Stimulated activated CD4-positive, alpha-beta T cell treated with anti-CD3 and anti-CD28 coated beads, Interleukin-2, amount 100 ng/mL, for 4 hours (primary cell): ENCODE measurements around the gene CCNA2.

ENCODE experiments used
- DNase-seq: peaks from one replicate; pipeline ENCODE4 v3.0.0-alpha.2; 2020; ENCODE audit warnings: low read depth

Gene CCNA2

DNA sequence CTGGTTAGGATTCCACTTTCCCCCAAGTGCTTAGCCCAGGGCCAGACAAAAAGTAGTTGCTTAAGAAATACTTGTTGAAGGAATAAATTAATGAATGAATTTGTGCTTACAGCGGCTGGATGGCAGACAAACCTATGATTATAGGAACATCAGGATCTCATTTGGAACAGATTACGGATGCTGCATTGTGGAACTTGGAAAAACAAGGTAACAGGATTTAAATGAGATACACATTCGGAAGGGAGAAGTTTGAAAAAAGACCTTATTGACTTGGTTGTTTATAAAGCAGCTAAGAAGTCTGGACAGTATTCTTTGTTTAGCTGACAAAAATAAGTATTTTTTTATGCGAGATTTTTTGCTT, 22.0 kb downstream of the CCNA2 start:
- DNase-seq, result no peak

DNA sequence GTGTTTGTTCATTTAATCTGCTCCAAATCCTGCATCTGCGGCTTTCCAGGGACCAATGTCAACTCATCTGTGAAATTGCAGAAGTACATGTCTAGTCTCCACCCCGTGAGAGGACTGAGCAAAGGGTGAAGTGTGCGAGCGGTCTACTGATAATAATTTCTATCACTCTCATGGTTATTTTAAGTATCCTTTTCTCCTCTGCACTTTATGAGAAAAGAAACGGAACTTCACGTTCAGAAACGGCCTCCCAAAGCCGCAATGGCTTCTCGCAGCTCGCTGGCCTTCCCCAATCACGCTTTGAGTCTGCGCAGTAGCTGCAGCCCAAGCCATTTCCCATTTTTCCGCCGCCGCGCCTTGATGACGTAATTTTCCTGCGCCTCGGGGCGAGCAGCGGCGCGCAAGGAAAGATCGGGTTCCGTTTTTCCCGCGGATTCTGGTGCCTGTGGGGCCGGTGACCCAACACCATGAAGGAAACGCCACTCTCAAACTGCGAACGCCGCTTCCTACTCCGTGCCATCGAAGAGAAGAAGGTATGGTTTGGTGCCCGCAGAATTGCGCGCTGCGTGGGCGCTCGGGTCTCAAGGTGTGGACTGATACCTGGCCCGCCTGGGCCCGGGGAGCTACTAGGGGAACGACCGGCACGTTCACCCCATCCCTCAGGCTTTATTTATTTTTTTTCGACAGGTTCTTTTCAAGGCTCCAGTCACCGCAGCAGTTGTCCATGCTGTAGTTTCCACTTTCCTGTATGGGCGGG, 22.5 kb downstream of the CCNA2 start, which contains the start of gene EXOSC9:
TSS of gene EXOSC9 (plus strand) at position 363 of the 754 bp plus-strand sequence. CDS start at position 465, 102 bp downstream.
- DNase-seq, result peak; percentile 89

DNA sequence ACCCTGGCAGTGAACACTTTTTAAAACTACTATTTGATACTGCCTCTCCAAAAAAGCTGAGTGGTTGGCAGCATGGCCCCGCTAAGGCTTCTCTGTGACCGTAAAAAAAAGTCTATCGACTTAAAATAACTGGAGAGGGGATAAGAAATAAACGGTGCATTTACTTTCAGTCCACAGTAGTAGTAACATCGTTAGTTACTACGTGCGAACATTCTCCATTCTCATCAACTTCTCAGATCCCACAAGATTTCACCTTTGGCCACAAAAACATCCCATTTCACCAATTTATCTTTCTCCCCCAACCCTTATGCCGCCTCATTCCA, 23.1 kb downstream of the CCNA2 start:
- DNase-seq, result no peak

DNA sequence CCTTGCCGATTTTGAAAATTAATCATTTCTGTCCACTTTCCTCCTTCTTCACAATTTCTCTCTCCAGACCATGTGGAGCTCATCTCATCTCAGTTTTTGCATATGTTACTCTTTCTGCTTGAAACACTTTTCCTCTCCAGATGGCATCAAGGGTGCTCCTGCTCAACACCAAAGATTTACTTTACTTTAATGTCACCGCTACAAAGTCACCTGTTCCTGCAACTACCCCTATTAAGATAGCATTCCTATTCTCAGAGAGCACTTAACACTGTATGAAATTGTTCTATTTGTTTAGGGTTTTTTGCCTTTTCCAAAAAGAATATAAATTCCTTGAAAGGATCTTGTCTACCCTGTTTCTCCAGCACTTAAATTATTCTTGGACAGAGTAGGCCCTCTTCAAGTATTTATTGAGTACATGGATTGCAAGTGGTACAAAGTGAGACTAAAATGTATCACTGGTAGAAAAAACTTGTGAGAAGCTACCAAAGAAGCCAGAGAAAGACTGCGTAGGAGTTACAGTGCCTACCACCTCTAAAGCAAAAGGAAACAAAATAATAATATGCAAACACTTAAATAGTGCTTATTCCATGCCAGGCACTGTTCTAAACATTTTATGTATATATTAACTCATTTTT, 23.7 kb downstream of the CCNA2 start:
- no peak for DNase-seq

DNA sequence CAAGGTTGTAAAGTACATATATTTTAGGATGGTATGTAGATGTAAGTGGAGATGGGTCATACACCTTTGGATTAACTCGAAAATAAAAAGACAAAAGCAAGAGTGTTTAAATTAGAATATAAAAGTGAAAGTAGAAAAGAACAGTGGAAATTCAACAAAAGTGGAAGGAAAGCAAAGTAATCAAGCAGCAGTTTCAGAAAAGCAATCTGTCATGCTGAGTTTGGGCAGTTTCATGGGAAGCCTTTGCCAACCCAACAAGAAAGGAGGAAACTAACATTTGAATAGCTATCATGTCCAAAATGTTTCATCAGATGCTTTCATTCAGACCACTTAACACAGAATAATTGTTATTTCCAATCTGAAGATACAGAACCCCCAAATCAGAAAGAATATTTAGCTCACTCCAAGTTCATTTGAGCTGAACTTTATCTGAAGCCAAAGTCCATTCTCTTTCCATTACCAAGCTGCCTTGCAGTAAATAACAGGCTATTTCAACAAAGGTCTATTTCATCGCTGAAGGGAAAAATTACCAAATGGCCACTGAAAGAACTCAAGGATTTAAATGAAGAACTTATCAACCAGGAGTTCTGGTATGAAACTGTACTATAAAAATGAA, 24.4 kb downstream of the CCNA2 start:
- no peak for DNase-seq

DNA sequence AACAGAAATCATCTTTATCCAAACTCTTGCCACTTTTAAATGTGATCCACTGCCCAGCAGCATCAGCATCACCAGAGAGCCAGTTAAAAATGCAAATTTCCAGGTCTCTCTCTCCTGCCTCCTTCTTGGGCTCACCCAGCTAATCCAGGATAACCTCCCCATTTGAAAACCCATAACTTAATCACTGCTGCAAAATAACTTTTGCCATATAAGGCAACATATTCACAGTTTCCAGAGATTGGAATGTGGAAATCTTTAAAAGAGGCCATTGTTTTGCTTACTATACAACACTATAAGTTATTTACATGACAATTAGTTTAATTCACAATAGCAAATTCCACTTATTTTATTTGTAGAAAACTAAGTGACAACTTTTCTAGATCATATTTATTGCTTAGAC, 27.4 kb downstream of the CCNA2 start:
- no peak for DNase-seq

DNA sequence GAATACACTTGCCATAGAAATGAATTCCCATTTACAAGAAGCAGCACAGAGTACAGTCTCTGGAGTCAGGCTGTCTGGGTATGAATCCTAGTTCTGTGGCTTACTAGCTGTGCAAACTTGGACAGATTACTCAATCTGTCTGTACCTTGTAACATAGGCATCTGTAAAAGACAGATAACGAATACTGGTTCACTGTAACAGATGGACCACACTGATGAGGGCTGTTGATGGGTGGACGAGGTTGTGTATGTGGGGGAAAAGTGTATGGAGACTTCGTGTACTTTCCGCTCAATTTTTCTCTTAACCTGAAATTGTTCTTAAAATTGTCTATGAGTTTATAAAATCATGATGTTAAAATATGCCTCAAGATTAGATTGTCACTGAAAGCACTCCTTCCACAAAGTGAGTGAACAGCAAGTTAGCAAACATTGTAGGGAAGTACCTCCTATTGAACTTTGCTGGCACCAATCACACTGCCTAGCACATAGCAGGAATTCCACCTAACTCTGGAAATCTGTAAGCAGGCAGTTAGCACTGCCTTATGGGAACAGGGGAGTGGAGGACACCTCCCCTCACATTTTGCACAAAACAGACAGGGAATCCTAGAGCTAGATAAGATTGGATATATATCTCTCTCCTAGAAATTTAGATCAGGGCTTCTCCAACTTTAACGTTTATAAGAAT, 29.0 kb downstream of the CCNA2 start:
- DNase-seq, result no peak

DNA sequence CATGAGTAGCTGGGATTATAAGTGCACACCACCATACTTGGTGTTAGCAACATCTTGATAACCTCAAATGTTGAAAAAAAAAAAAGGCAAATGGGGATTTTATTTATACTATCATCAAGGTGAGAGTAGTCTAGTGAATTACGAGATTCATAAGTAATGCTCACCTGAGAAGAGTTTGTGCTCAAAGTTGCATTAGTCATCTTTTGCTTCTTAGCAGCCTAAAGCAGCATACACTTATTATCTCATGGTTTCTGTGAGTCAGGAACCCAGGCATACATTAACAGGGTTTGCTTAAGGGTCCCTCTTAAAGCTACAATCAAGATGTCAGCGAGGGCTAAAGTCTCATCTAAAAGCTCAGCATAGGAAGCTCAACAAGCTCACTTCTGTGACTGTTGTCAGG, 30.7 kb downstream of the CCNA2 start:
- no peak for DNase-seq

DNA sequence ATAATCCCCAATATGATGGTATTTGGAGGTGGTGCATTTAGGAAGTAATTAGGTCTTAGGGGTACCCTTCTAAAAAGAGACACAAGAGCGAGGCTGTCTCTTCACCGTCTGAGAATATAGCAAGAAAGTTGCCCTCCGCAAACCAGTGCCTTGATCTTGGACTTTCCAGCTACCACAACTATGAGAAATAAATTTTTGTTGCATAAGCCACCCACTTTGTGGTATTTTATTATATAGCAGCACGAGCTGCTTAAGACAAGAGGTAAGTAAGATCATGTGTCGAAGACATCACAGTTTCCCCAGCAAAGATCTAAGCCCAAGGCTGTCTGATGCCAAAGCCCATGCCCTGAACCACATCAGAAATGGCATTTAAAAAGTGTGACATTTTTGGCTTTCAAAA, 32.2 kb downstream of the CCNA2 start:
- no peak for DNase-seq

DNA sequence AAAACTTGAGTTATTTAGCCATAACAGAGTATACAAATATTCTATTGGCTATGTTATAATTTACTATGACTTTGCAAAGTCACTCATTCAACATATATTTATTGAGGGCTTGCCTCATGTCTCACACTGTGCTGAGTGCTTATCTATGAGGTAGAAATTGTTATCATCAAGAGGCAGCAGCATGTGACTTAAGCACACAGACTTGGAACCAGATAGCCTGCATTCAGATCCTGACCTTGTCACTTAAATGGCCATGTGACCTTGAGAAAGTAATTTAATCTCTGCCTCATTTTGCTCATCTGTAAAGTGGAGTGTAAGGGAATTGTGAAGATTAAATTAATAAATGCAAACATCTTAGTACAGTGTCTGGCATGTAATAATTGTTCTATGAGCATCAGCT, 32.7 kb downstream of the CCNA2 start:
- no peak for DNase-seq

DNA sequence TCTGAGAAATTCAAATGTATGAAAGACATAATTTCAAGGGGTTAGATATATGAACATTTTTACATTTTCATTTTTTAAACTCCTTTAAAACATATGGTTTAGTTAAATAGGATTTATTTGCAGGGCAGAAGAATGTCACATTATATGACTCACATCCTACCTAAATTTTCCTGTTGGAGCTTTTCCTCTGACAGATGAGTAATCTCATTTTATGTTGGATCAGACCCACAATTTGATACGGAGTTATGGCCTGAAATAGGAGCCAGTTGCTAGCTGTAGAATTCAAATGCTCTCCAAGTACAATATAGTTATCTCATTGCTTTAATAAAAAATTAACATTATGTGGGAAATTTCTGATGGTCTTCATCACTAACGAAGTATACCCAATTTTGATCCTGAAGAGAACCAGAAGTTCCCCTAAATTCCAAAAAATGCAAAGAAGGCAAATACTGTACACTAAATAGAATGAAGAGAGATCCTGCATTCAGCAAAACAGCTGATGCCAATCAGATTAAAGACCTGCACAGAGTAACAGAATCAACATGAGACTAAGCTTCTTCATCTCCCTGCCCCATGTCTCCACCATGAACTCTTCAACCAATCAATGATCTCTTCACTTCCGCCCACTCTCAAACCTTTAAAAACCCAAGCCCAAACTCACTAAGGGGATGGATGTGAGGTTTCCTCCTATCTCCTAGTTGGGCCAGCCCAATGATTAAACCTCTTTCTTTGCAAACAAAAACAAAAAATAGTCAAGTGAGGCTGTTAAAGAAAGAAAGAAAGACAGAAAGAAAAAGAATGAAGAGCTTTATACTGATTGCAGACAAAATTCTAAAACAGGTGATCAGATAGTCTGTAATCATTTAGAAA, 33.5 kb downstream of the CCNA2 start:
- no peak for DNase-seq

DNA sequence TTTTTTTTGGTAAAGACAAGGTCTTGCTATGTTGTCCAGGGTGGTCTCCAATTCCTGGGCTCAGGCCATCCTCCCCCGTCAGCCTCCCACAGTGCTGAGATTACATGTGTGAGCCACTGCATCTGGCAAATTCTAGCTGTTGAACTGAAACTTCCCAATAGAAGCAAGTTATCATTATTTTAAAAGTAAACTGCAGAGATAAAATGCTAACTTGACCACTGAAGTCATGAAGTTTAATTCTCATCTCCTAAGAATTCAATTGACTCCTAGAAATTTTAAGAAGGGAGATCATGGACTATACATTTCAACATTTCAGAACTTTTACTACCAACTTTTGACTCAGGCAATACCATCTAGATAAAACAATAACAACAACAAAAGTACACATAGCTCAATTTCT, 34.2 kb downstream of the CCNA2 start:
- no peak for DNase-seq

DNA sequence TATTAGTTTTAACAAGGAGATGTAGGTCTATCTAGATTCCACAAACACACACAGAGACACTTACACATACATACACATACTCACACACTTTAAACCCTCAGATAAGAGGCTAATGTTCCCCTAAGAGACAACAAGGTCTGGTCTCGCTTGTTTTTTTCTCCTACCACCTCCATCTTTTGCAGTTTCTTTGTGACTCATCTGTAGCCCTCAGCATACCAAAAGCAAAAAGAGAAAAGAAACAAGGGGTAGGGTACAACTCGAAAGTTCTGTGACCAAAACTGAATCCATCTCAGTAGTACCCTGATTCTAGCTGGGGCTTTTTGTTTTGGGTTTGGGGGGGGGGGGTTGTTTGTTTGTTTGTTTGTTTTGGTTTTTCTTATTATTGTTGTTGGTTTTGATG, 34.8 kb downstream of the CCNA2 start:
- no peak for DNase-seq

DNA sequence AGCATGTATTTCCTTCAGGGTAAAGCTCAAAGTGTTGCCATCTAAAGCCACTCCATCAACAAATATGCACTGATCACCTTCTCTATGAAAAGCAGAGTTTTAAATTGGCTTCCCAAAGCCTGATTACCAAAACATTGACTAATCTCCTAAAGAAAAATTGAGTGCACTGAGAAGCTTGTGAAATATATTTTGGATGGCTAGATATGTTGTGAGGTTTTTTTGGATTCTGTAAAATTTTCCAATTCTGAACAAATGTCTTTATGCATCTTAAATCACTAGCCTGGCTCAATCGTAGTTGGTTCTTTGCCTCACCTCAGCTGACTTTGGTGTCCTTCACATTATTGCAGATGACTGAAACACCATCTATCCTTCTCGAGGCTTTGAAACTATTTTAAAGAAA, 37.5 kb downstream of the CCNA2 start:
- no peak for DNase-seq

DNA sequence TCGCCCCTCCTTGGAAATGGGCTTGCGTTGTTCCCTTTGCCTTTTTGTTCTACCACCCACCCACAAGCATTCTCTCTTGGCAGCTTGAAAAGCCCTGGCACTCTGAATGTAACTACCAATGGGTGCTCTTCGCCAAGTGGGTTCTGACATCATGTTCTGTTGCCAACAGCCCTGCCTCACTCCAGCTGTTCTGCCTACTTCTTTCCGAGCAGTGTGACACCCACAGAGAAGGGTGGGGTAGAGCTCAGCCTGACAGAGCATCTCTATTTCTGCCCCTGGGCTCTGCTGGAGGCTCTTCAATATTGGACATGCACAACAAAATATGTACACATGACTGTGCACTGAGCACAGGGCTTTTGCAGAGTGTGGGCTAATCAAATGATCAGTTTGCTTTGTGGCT, 38.2 kb downstream of the CCNA2 start:
- DNase-seq, result no peak

DNA sequence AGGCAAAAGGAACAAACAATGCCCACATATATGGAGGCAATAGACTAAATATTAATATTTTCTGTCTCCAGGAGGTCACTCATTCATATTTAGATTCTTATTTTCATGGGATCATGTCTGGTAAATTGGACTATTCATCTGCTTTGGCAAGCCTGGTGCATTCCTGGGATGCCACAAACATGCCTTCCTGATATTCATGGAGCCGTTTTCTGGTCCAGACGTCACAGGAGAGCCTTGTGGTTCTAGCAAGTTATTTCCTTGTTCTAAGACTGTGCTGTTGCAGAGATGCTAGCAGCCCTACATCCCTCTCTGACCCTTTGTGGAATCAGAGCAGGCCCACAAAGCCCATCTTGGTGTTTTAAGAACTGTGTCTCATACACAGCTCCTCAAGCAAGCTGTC, 38.7 kb downstream of the CCNA2 start:
- no peak for DNase-seq

DNA sequence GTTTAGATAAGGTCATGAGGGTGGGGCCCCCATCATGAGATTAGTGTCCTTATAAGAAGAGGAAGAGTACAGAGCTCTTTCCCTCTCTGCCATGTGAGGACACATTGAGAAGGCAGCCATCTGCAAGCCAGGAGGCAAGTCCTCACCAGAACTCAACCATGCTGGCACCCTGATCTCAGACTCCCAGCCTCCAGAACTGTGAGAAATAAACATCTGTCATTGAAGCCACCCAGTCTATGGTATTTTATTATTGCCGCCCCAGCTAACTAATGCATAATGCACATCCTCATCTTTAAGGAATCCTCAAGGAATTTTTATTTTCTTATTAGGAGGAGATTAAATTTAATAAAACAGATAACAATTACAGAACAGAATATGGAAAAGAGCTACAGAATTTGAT, 39.3 kb downstream of the CCNA2 start:
- no peak for DNase-seq

DNA sequence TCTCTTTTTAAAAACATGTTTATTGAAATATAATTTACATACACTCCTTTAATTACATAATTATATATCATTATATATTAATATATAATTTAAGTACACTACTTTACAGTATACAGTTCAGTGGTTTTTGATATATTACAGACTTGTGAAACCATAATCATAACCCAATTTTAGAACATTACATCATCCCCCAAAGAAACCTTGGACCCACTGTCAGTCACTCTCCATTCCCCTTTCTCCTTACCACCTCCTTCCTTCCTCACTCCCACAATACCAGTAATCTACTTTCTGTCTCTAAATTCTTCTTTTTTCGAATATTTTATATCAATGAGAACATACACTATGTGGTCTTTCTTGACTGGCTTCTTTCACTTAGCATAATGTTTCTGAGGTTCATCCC, 40.5 kb downstream of the CCNA2 start:
- no peak for DNase-seq

DNA sequence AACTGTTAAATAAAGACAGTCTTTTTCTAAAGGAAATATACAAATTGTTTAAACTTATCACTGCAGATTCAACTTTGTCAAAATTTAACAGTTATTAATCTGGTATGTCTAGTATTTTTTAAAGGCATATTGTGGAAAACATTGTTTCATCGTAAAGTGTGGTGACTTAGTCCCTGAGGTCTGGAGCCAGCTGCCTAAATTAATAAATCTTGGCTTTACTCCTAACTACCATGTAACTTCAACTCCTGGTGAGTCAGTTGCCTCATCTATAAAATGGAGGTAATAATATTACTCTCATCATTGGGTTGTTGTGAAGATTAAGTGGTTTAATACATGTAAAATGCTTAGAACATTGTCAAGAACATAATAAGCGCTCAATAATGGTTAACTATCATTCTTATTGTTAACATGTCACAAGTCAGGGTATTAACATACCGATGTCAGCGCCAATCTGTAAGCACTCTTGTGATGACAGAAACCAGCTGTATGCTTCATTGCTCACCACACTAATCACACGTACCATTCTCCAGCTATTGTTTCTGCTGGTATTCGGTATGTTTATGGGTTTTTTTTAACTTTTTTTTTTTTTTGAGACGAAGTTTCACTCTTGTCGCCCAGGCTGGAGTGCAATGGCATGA, 44.6 kb downstream of the CCNA2 start:
- no peak for DNase-seq

DNA sequence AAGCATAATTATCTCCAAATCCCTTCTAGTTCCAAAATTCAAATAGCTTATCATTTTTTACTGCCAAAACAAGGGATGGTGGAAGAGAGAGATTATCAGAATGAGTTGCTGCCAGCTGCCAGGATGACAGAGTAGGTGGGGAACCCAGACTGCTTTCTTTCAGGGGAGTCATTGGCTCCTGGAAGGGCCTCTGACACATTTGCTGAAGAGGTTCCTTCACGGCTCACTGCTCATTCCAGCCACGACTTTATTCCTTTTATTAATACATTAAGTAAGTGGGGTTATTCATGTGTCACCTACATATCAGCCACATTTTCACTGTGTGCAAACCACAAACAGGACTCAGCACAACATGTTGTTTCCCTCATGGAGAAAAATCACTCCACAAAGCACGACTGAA, 46.1 kb downstream of the CCNA2 start:
- no peak for DNase-seq

DNA sequence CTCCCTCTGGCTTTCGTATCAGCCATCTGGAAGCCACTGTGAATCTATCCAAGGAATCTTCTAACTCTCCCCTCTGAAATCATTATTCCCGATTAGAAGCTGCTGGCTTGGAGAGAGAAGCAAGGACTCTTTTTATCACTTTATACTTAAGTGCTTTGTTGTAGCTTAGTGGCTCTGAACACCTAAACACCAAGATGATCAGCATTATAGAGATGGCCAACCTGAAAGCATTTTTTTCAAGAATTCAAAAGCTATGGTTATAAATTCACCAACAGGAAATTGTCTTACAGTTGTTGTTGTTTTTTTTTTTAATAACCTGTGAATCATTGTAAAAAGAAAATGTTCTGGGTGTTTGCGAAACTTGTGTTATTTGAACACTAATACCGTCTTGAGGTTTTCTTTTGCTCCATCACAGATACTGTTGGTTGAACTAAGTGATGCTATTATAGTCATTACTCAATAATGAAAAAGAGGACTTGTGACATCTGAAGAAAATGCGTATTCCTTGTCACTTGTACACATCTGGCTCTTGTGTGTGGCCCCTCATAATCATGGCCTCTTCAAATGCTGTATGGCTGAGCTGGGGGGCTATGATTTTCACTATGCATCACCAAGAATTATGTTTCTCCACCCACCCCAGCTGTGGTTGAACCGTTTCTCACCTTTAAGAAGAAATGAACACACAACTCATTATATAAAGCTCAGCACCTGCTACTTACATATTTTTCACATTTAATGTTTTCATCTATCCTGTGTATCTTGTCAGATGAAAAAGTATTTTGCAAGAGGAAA, 46.9 kb downstream of the CCNA2 start:
- no peak for DNase-seq
